Keratinocyte (primary cell): ENCODE data around the gene CHL1. TPM values are rescaled to one million over a fixed set of nuclear protein-coding genes. Genes with fewer than 3 reads are reported as not detected.

Experiments
- DNase-seq: peaks from one replicate; pipeline ENCODE4 v3.0.0-alpha.2; 2011; ENCODE audit warnings: low read depth, missing footprints, low spot score
- FAIRE-seq: peaks from 2 replicates; lab custom pipeline; 2011; peaks lifted over from hg19 to GRCh38; lab: Jason Lieb, UNC
- H2AFZ ChIP-seq: 2 replicates; pipeline ENCODE4 v1.6.0; 2012; ENCODE audit warnings: low read length, control low read depth, inconsistent platforms; ENCODE audit not compliant: control insufficient read depth
- H3K27ac ChIP-seq: 2 replicates; pipeline ENCODE4 v1.5.1; 2011; ENCODE audit warnings: low read length; ENCODE audit not compliant: control insufficient read depth, insufficient read depth
- H3K27me3 ChIP-seq: 3 replicates; pipeline ENCODE4 v1.6.0; 2011; ENCODE audit warnings: low read length; ENCODE audit not compliant: control insufficient read depth, insufficient read depth; ENCODE audit errors: extremely low read depth
- H3K36me3 ChIP-seq, 2 experiments: 2 replicates in 1 of 2; 3 replicates in 1 of 2; pipeline ENCODE4 v1.5.1; 2011; ENCODE audit warnings: low read length in 2 of 2, mild to moderate bottlenecking in 1 of 2; ENCODE audit not compliant: control insufficient read depth in 2 of 2, insufficient read depth in 2 of 2; ENCODE audit errors: extremely low read depth in 1 of 2
- H3K4me1 ChIP-seq: 3 replicates; pipeline ENCODE4 v1.5.1; 2011; ENCODE audit warnings: low read length; ENCODE audit not compliant: control insufficient read depth, insufficient read depth; ENCODE audit errors: extremely low read depth
- H3K4me2 ChIP-seq: 3 replicates; pipeline ENCODE4 v1.6.0; 2011; ENCODE audit warnings: low read depth, low read length; ENCODE audit not compliant: control insufficient read depth, insufficient read depth; ENCODE audit errors: extremely low read depth
- H3K4me3 ChIP-seq, 3 experiments: fragments of 200-600 bp in 1 of 3; sonication (generic) in 1 of 3; 2 replicates in 2 of 3; 3 replicates in 1 of 3; pipeline ENCODE4 v1.5.1; 2011 to 2016; ENCODE audit warnings: low read length in 3 of 3, mild to moderate bottlenecking in 3 of 3, control low read depth in 2 of 3, inconsistent platforms in 1 of 3, low read depth in 1 of 3, mixed read lengths in 1 of 3, mixed run types in 1 of 3, moderate library complexity in 1 of 3; ENCODE audit not compliant: control insufficient read depth in 2 of 3, insufficient read depth in 2 of 3; ENCODE audit errors: extremely low read depth in 1 of 3
- H3K79me2 ChIP-seq: 2 replicates; pipeline ENCODE4 v1.6.0; 2012; ENCODE audit warnings: low read length; ENCODE audit not compliant: control insufficient read depth, insufficient read depth
- H3K9ac ChIP-seq: 3 replicates; pipeline ENCODE4 v1.6.0; 2011; ENCODE audit warnings: low read length; ENCODE audit not compliant: control insufficient read depth, insufficient read depth; ENCODE audit errors: extremely low read depth
- H3K9me1 ChIP-seq: 3 replicates; pipeline ENCODE4 v1.6.0; 2011; ENCODE audit warnings: low read length; ENCODE audit not compliant: control insufficient read depth, insufficient read depth; ENCODE audit errors: extremely low read depth
- H3K9me3 ChIP-seq: 2 replicates; pipeline ENCODE4 v1.5.1; 2012; ENCODE audit warnings: low read depth, low read length; ENCODE audit not compliant: control insufficient read depth
- H4K20me1 ChIP-seq: 3 replicates; pipeline ENCODE4 v1.6.0; 2011; ENCODE audit warnings: low read length; ENCODE audit not compliant: control insufficient read depth, insufficient read depth; ENCODE audit errors: extremely low read depth
- CTCF ChIP-seq, 3 experiments: IDR thresholded peaks in 1 of 3; conservative IDR thresholded peaks in 1 of 3; optimal IDR thresholded peaks in 1 of 3; 2 replicates in 2 of 3; 3 replicates in 1 of 3; pipeline versions ENCODE3 to v1.5.1; 2011; ENCODE audit warnings: low read length in 3 of 3, mild to moderate bottlenecking in 3 of 3, moderate library complexity in 2 of 3, control low read depth in 1 of 3, inconsistent platforms in 1 of 3; ENCODE audit not compliant: insufficient read depth in 2 of 3; ENCODE audit errors: extremely low read depth in 1 of 3
- EZH2 ChIP-seq: IDR thresholded peaks from one replicate; pipeline ENCODE4 v1.6.1; 2012; ENCODE audit warnings: inconsistent platforms, mild to moderate bottlenecking, low read length, moderate library complexity
- dilution Hi-C: fragments of 300-500 bp; cut with MboI; formaldehyde crosslinking; loops from one replicate; pipeline ENCODE4 v1.7.0; 2020; ENCODE audit warnings: low sequenced_read_pairs; ENCODE audit not compliant: extremely low pct_ligation_motif_present
- polyA plus RNA-seq, 5 experiments: library from polyadenylated mRNA; depleted of rRNA in 3 of 5; stranded (reverse) in 3 of 5; stranded (forward) in 1 of 5; unstranded in 1 of 5; fragments of >200 nt; gene quantifications; 1 replicate in 1 of 5; 2 replicates in 3 of 5; 3 replicates in 1 of 5; pipeline versions ENCODE4 v1.2.1 to v1.2.3, GENCODE V29; 2011 to 2012; ENCODE audit warnings: missing spikeins in 2 of 5, low read depth in 1 of 5, low replicate concordance in 1 of 5

Gene CHL1
- polyA plus RNA-seq, 1 donor (not counting 4 experiments of a cell fraction or from before 2014, with no cell fraction given), result 0.04 TPM

GRCh38 chr3:159974-160373 is 36.6 kb upstream of the CHL1 start:
- H3K36me3 ChIP-seq, result no peaks in the 10 kb centered on the region
- no peak overlapping the region for H3K27ac ChIP-seq
- dilution Hi-C loops, result no loop called here
- TF ChIP-seq EZH2 (no peak), CTCF (optimal IDR thresholded peaks at IDR 0.05 in 1 of 3, IDR thresholded peaks at IDR 0.05 in 1 of 3, conservative IDR thresholded peaks at IDR 0.05 in 1 of 3; ENCODE audit: extremely low read depth in 1 of 3, insufficient read depth in 2 of 3, low read length in 3 of 3) (no peak)
- no peaks in the 10 kb centered on the region for H3K9me1 ChIP-seq
- H3K9ac ChIP-seq, result no peak overlapping the region
- H2AFZ ChIP-seq, result no peak overlapping the region
- DNase-seq (no peak), FAIRE-seq (no peak)
- H3K4me1 ChIP-seq, result no peaks in the 10 kb centered on the region
- no peak overlapping the region for H3K4me2 ChIP-seq
- H4K20me1 ChIP-seq, result no peaks in the 10 kb centered on the region
- no peak overlapping the region for H3K4me3 ChIP-seq
- H3K27me3 ChIP-seq, result no peaks in the 10 kb centered on the region
- H3K79me2 ChIP-seq, result no peaks in the 10 kb centered on the region
- H3K9me3 ChIP-seq, result no peaks in the 10 kb centered on the region

GRCh38 chr3:166071-166470 is 30.5 kb upstream of the CHL1 start:
- no peak for TF ChIP-seq EZH2
- no peak for TF ChIP-seq CTCF (optimal IDR thresholded peaks at IDR 0.05 in 1 of 3, IDR thresholded peaks at IDR 0.05 in 1 of 3, conservative IDR thresholded peaks at IDR 0.05 in 1 of 3; ENCODE audit: extremely low read depth in 1 of 3, insufficient read depth in 2 of 3, low read length in 3 of 3)
- Histone ChIP-seq H3K4me2 (no peak overlapping the region), H3K4me3 (no peak overlapping the region), H3K9ac (no peak overlapping the region), H4K20me1 (no peaks in the 10 kb centered on the region), H3K36me3 (no peaks in the 10 kb centered on the region), H3K79me2 (no peaks in the 10 kb centered on the region), H3K27ac (no peak overlapping the region), H3K9me3 (no peaks in the 10 kb centered on the region), H2AFZ (no peak overlapping the region), H3K9me1 (no peaks in the 10 kb centered on the region), H3K27me3 (no peaks in the 10 kb centered on the region), H3K4me1 (no peaks in the 10 kb centered on the region)
- FAIRE-seq, result no peak
- no peak for DNase-seq
- dilution Hi-C loops, result no loop called here
